Activated CD4-positive, alpha-beta T cell treated with anti-CD3 and anti-CD28 coated beads for 1 hour (primary cell): ENCODE data around the gene SEC24B.

Experiments
- DNase-seq: peaks from one replicate; pipeline ENCODE4 v3.0.0-alpha.2; 2020

Gene SEC24B

GRCh38 chr4:109589119-109589518 lies 155.5 kb downstream of the SEC24B start:
- no peak for DNase-seq

- no peak for DNase-seq
These were observed 156.0 kb downstream of the SEC24B start for GRCh38 chr4:109589605-109590004.
